ENCODE data around the gene ORC5.
"Not testable (repeated sequence)": the region's sequence is repeated elsewhere in the genome, so short reads cannot be mapped to it uniquely, and the experiment has no call there.

ORC5 gene

GRCh38 chr7:104207731-104208420 is at the start of gene ORC5:
Gene ORC5, minus strand, starts transcription at chr7:104208013. Its CDS starts 109 bp downstream, at chr7:104207904.
- peak; percentile 81 for DNase-seq

- no peak for DNase-seq
These were observed 47.8 kb upstream of the ORC5 start for GRCh38 chr7:104255616-104256015.

- no peak for DNase-seq
These were observed 47.4 kb upstream of the ORC5 start for GRCh38 chr7:104255194-104255593.

- no peak for DNase-seq
These were observed 46.9 kb upstream of the ORC5 start for GRCh38 chr7:104254696-104255095.

GRCh38 chr7:104252409-104253134 is 44.8 kb upstream of the ORC5 start:
- DNase-seq: no peak

GRCh38 chr7:104242638-104243037 is 34.8 kb upstream of the ORC5 start:
- no peak for DNase-seq

GRCh38 chr7:104241538-104242209 is 33.9 kb upstream of the ORC5 start:
- no peak for DNase-seq

GRCh38 chr7:104241135-104241534 is 33.3 kb upstream of the ORC5 start:
- no peak for DNase-seq

GRCh38 chr7:104240401-104240800 is 32.6 kb upstream of the ORC5 start:
- no peak for DNase-seq

- not testable (repeated sequence) for DNase-seq
These were observed 27.2 kb upstream of the ORC5 start for GRCh38 chr7:104234990-104235389.

- peak; percentile 40 for DNase-seq
These were observed 23.5 kb upstream of the ORC5 start for GRCh38 chr7:104231054-104232046.

GRCh38 chr7:104230606-104231005 is 22.8 kb upstream of the ORC5 start:
- no peak for DNase-seq

GRCh38 chr7:104228442-104228841 is 20.6 kb upstream of the ORC5 start:
- DNase-seq: no peak

GRCh38 chr7:104225451-104225850 is 17.6 kb upstream of the ORC5 start:
- DNase-seq: no peak

- DNase-seq: no peak
These were observed 9.8 kb upstream of the ORC5 start for GRCh38 chr7:104217620-104218019.

- no peak for DNase-seq
These were observed 1.2 kb upstream of the ORC5 start for GRCh38 chr7:104209063-104209462.

GRCh38 chr7:104208421-104208780 is 588 bp upstream of the ORC5 start:
- DNase-seq: no peak

GRCh38 chr7:104207348-104207730 is 474 bp downstream of the ORC5 start:
- DNase-seq: no peak

GRCh38 chr7:104206841-104207240 is 972 bp downstream of the ORC5 start:
- DNase-seq: no peak

- DNase-seq: no peak
These were observed 9.0 kb downstream of the ORC5 start for GRCh38 chr7:104198673-104199278.

GRCh38 chr7:104196161-104196560 is 11.7 kb downstream of the ORC5 start:
- DNase-seq: no peak

- DNase-seq: no peak
These were observed 15.4 kb downstream of the ORC5 start for GRCh38 chr7:104192434-104192833.

Measured in activated CD4-positive, CD25-positive, alpha-beta regulatory T cell treated with anti-CD3 and anti-CD28 coated beads, Interleukin-2, amount 50 U/mL, for 72 hours (primary cell).